ENCODE data around the gene VAV2.
A peak's percentile ranks its signal among the peaks of the same experiment; 100 is the strongest.

VAV2 gene

DNA sequence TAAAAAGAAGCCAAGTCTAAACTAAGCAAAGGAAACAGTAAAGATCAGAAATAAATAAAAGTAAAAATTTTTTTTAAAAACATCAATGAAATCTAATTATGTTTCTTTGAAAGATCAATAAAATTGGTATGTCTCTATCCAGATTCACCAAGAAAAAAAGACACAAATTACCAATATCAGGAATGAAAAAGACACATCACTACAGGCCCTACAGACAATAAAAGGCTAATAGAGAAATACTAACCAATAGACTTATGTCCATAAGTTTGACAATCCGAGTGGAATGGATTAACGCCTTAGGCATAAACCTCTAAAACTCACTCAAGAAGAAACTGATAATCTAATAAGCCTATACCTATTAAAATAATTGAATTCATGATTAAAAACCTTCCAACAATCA lies 45.5 kb upstream of the VAV2 start:
- H3K4me1 ChIP-seq (ENCODE audit: control extremely low read depth in 1 of 4, control insufficient read depth in 4 of 4, insufficient read depth in 4 of 4, low read length in 3 of 4): no peaks in the 10 kb centered on the region
- no peaks in the 10 kb centered on the region for H3K27me3 ChIP-seq (replicated peaks in 2 of 5; ENCODE audit: control insufficient read depth in 4 of 5, insufficient read depth in 5 of 5, low read length in 4 of 5)
- ChIA-PET CTCF (no interaction called here), POLR2A (no interaction called here)
- no CpG with 5 or more reads among the region's 2 CpGs for WGBS (ENCODE audit: insufficient coverage)
- H3K9me3 ChIP-seq (ENCODE audit: control extremely low read depth in 1 of 5, control insufficient read depth in 4 of 5, insufficient read depth in 2 of 5, low read depth in 1 of 5, low read length in 4 of 5): peaks cover 0 to 13% (median 8%) of the 10 kb centered on the region in 5 experiments
- no peak overlapping the region for H3K4me3 ChIP-seq (ENCODE audit: control insufficient read depth in 1 of 7, extremely low read depth in 1 of 7, insufficient read depth in 4 of 7, low read depth in 2 of 7, low read length in 6 of 7)
- H3K27ac ChIP-seq (ENCODE audit: insufficient read depth in 1 of 2, low read depth in 1 of 2, low read length in 2 of 2, poor library complexity in 1 of 2, severe bottlenecking in 2 of 2): no peak overlapping the region
- peaks cover 28 to 93% (median 68%) of the 10 kb centered on the region in 4 experiments for H3K36me3 ChIP-seq (ENCODE audit: control insufficient read depth in 4 of 4, insufficient read depth in 4 of 4, low read length in 3 of 4)
- peak in 1 of 3 donors; percentile 21 for DNase-seq

DNA sequence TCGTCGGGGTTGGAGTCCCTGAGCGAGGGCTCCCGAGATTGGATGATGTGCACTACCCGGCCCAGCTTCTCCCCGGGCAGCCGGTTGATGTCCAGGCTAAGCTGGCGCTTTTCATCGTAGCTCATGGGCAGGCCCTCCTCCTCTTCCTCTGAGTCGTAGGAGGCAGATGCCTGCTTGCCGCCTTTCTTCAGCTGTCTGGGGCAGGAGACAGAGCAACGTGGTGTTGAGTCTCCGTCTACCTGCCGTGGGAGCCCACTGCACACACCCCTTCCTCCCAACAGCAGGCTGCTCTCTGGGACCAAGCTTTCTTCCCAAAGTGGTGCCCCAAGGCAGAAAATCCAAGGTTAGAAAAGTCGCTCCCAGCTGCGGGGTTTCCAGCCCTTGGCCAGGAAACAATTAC lies 44.0 kb upstream of the VAV2 start:
- Histone ChIP-seq H3K27me3 (replicated peaks in 2 of 5; ENCODE audit: control insufficient read depth in 4 of 5, insufficient read depth in 5 of 5, low read length in 4 of 5) (no peaks in the 10 kb centered on the region), H3K27ac (ENCODE audit: insufficient read depth in 1 of 2, low read depth in 1 of 2, low read length in 2 of 2, poor library complexity in 1 of 2, severe bottlenecking in 2 of 2) (no peak overlapping the region), H3K36me3 (ENCODE audit: control insufficient read depth in 4 of 4, insufficient read depth in 4 of 4, low read length in 3 of 4) (peaks cover 28 to 94% (median 68%) of the 10 kb centered on the region in 4 experiments), H3K4me1 (ENCODE audit: control extremely low read depth in 1 of 4, control insufficient read depth in 4 of 4, insufficient read depth in 4 of 4, low read length in 3 of 4) (no peaks in the 10 kb centered on the region), H3K4me3 (ENCODE audit: control insufficient read depth in 1 of 7, extremely low read depth in 1 of 7, insufficient read depth in 4 of 7, low read depth in 2 of 7, low read length in 6 of 7) (no peak overlapping the region), H3K9me3 (ENCODE audit: control extremely low read depth in 1 of 5, control insufficient read depth in 4 of 5, insufficient read depth in 2 of 5, low read depth in 1 of 5, low read length in 4 of 5) (peaks cover 0 to 13% (median 8%) of the 10 kb centered on the region in 5 experiments)
- 91% methylated on average over 11 of the region's 16 CpGs for WGBS (ENCODE audit: insufficient coverage)
- no peak for DNase-seq
- ChIA-PET POLR2A (no interaction called here), CTCF (no interaction called here)

DNA sequence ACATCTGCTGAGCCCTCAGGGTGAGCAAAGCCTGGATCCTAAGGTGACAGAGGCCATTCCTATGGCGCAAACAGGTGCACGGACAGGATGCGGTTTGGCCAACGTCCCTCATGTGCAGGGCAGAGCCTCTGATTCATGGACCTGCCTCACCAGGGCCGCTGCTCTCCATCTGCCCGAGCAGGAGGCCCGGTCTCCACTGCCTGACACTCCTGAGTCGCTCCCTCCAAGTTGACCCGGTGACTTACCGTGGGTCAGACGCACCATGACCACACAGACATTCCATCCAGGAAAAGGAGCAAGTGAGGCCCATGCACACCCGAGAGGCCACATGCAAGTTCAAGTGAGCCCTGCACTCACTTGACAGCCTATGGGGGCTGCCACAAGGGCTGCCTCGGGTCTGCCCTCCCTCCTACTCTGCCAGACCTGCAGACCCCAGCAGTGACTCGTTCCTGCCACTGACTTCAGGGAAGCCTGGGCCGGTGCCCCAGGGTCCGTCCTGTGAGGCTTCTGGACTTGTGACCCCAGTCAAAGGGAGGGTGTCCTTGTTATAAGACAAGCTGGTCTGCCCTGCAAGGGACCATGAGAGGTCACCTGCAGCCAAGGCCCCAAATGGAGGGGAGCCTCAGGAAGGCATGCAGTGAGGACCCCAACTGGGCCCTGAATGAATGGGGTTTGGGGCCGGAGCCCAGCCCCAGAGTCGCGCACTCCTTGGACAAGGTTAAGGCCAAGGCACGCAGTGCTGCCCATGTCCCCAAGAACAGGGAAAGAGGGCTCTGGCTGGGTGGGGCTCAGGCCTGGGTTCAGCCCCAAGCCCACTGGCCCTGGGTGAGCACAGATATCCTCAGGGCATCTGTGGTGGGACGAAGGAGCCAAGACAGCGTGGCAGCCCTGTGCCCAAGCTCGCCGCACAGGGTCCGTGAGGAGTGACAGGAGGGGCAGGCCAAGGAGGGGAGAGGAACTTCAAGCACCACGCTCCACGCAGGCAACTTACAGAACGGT lies 43.2 kb upstream of the VAV2 start:
- Histone ChIP-seq H3K4me3 (ENCODE audit: control insufficient read depth in 1 of 7, extremely low read depth in 1 of 7, insufficient read depth in 4 of 7, low read depth in 2 of 7, low read length in 6 of 7) (no peak overlapping the region), H3K36me3 (ENCODE audit: control insufficient read depth in 4 of 4, insufficient read depth in 4 of 4, low read length in 3 of 4) (peaks cover 26 to 93% (median 68%) of the 10 kb centered on the region in 4 experiments), H3K27ac (ENCODE audit: insufficient read depth in 1 of 2, low read depth in 1 of 2, low read length in 2 of 2, poor library complexity in 1 of 2, severe bottlenecking in 2 of 2) (no peak overlapping the region), H3K9me3 (ENCODE audit: control extremely low read depth in 1 of 5, control insufficient read depth in 4 of 5, insufficient read depth in 2 of 5, low read depth in 1 of 5, low read length in 4 of 5) (peaks cover 0 to 13% (median 8%) of the 10 kb centered on the region in 5 experiments), H3K27me3 (replicated peaks in 2 of 5; ENCODE audit: control insufficient read depth in 4 of 5, insufficient read depth in 5 of 5, low read length in 4 of 5) (no peaks in the 10 kb centered on the region), H3K4me1 (ENCODE audit: control extremely low read depth in 1 of 4, control insufficient read depth in 4 of 4, insufficient read depth in 4 of 4, low read length in 3 of 4) (no peaks in the 10 kb centered on the region)
- ChIA-PET POLR2A (no interaction called here), CTCF (interaction anchor here (1.4 kb wide), 1 partner anchor 8 kb away, joined by 6 read pairs; no protein-coding TSS in a partner anchor)
- 96% methylated on average over 24 of the region's 28 CpGs for WGBS (ENCODE audit: insufficient coverage)
- DNase-seq: no peak

DNA sequence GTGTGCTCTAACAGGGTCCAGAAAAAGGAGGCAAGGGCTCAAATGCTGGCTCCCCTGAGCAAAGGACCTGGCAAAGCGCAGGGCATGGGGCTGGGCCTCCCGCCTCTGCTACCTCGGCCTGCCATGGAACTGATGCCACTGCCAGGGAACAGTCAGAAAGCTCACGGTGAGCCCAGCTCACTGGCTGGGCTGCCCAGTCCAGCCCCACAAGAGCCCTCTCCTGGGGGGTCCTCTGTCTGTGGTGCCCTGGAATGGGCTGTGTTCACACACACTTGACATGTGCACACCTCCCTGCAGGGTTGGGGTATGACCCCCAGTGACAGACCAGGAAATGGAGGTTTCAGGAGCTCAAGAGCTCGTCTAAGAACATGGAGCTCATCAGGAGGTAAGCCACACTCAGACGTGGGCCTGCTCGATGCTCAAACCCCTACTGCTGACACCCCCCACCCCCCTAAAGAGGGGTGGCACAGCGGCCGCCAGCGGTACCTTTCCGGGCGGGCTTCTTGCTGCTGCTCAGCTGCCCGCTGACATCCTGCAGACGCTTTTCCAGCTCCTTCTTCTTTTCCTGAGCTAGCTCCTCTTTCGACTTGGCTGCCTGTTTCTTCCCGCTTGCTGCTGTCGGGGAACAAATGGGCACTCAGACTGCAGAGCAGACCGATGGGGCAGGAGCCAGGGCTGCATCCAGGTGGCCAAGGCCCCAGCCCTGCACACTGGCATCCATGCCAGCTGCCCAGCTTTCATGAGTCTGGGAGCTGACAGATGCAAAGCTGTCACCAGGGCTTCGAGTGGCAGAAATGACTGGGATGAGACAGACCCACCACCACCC lies 42.3 kb upstream of the VAV2 start:
- DNase-seq: no peak
- Histone ChIP-seq H3K4me1 (ENCODE audit: control extremely low read depth in 1 of 4, control insufficient read depth in 4 of 4, insufficient read depth in 4 of 4, low read length in 3 of 4) (no peaks in the 10 kb centered on the region), H3K27ac (ENCODE audit: insufficient read depth in 1 of 2, low read depth in 1 of 2, low read length in 2 of 2, poor library complexity in 1 of 2, severe bottlenecking in 2 of 2) (no peak overlapping the region), H3K27me3 (replicated peaks in 2 of 5; ENCODE audit: control insufficient read depth in 4 of 5, insufficient read depth in 5 of 5, low read length in 4 of 5) (no peaks in the 10 kb centered on the region), H3K9me3 (ENCODE audit: control extremely low read depth in 1 of 5, control insufficient read depth in 4 of 5, insufficient read depth in 2 of 5, low read depth in 1 of 5, low read length in 4 of 5) (peaks cover 0 to 11% (median 7%) of the 10 kb centered on the region in 5 experiments), H3K4me3 (ENCODE audit: control insufficient read depth in 1 of 7, extremely low read depth in 1 of 7, insufficient read depth in 4 of 7, low read depth in 2 of 7, low read length in 6 of 7) (no peak overlapping the region), H3K36me3 (ENCODE audit: control insufficient read depth in 4 of 4, insufficient read depth in 4 of 4, low read length in 3 of 4) (peaks cover 26 to 90% (median 63%) of the 10 kb centered on the region in 4 experiments)
- ChIA-PET CTCF (interaction anchor here (1.4 kb wide), 1 partner anchor 9 kb away, joined by 6 read pairs; no protein-coding TSS in a partner anchor), POLR2A (no interaction called here)
- WGBS (ENCODE audit: insufficient coverage): 95% methylated on average over 18 of the region's 19 CpGs

DNA sequence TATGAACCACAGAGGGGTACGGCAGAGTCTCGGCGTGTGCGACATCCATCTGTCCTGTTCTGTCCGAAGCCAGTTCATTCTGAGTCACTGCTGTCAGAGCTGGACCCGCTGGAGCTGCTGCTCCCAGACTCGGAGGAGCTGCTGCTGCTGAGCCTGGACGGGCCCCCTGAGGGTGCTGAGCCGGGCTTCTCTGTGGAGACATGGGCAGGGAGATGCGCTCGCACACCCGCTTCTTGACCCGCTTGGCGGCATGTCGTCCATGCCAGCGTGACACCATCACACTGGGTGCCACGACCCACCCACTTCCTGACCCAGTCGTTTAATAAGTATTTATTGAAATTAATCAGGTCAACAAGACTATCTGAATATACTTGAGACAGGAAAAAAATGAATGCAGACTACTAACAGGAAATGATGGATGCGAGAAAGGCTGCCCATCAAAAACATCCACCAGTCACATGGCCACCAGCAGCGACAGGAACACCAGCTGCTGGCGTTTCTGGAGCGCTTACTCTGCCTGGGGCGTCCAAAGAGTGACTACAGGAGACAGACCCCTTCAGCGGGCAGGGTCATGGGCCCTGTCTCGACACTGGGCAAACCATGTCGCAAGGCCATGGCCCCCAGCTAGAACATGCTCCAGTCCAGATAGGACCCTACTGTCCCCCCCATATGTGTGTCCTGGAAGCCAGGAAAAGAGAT lies 41.5 kb upstream of the VAV2 start:
- CTCF ChIA-PET: interaction anchor here (1.4 kb wide), 1 partner anchor 10 kb away, joined by 6 read pairs; no protein-coding TSS in a partner anchor
- Histone ChIP-seq H3K9me3 (ENCODE audit: control extremely low read depth in 1 of 5, control insufficient read depth in 4 of 5, insufficient read depth in 2 of 5, low read depth in 1 of 5, low read length in 4 of 5) (peaks cover 0 to 5% (median 2%) of the 10 kb centered on the region in 5 experiments), H3K27ac (ENCODE audit: insufficient read depth in 1 of 2, low read depth in 1 of 2, low read length in 2 of 2, poor library complexity in 1 of 2, severe bottlenecking in 2 of 2) (no peak overlapping the region), H3K4me1 (ENCODE audit: control extremely low read depth in 1 of 4, control insufficient read depth in 4 of 4, insufficient read depth in 4 of 4, low read length in 3 of 4) (no peaks in the 10 kb centered on the region), H3K4me3 (ENCODE audit: control insufficient read depth in 1 of 7, extremely low read depth in 1 of 7, insufficient read depth in 4 of 7, low read depth in 2 of 7, low read length in 6 of 7) (no peak overlapping the region), H3K27me3 (replicated peaks in 2 of 5; ENCODE audit: control insufficient read depth in 4 of 5, insufficient read depth in 5 of 5, low read length in 4 of 5) (no peaks in the 10 kb centered on the region), H3K36me3 (ENCODE audit: control insufficient read depth in 4 of 4, insufficient read depth in 4 of 4, low read length in 3 of 4) (peaks cover 23 to 90% (median 60%) of the 10 kb centered on the region in 4 experiments)
- POLR2A ChIA-PET: no interaction called here
- WGBS (ENCODE audit: insufficient coverage): 97% methylated on average over 16 of the region's 26 CpGs
- no peak for DNase-seq

DNA sequence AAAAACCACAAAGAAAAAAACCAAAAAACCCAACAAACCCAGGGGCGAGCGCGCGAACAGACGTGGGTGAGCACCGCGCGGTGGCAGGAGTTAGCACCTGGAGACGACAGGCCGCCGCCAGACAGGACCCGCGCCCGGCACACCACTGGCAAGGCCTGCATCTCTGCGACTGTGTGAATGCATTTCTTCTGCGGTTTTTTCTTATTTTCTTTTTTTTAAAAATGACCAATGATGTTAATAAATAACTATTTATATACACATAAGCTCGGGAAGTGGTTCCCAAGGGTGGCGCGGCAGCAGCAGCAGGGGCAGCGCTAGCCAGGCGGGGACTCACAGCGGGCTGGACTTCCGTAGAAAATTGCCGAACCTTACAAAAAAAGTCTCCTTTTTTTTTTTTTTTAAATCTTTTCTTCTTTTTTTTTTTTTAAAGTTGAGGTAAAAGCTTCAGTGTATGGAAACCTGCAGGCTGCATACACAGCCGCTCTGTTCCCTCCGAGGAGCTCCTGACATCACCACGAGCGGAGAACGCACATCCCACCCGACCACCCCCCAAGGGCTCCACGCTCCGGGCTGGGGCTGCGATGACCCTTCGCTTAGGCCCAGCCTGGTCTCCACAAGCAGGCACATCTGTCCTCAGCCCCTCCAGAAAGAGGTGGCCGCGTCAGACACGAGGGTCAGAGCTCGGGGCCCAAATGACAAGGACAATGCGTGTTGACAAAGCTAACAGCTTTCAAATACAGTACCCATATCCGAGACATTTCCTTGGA lies 40.5 kb upstream of the VAV2 start:
- Histone ChIP-seq H3K36me3 (ENCODE audit: control insufficient read depth in 4 of 4, insufficient read depth in 4 of 4, low read length in 3 of 4) (peaks cover 19 to 87% (median 59%) of the 10 kb centered on the region in 4 experiments), H3K27ac (ENCODE audit: insufficient read depth in 1 of 2, low read depth in 1 of 2, low read length in 2 of 2, poor library complexity in 1 of 2, severe bottlenecking in 2 of 2) (no peak overlapping the region), H3K9me3 (ENCODE audit: control extremely low read depth in 1 of 5, control insufficient read depth in 4 of 5, insufficient read depth in 2 of 5, low read depth in 1 of 5, low read length in 4 of 5) (no peaks in the 10 kb centered on the region), H3K27me3 (replicated peaks in 2 of 5; ENCODE audit: control insufficient read depth in 4 of 5, insufficient read depth in 5 of 5, low read length in 4 of 5) (no peaks in the 10 kb centered on the region), H3K4me1 (ENCODE audit: control extremely low read depth in 1 of 4, control insufficient read depth in 4 of 4, insufficient read depth in 4 of 4, low read length in 3 of 4) (no peaks in the 10 kb centered on the region), H3K4me3 (ENCODE audit: control insufficient read depth in 1 of 7, extremely low read depth in 1 of 7, insufficient read depth in 4 of 7, low read depth in 2 of 7, low read length in 6 of 7) (peak overlapping the region in 1 of 7 experiments; percentile 2)
- 91% methylated on average over 20 of the region's 40 CpGs for WGBS (ENCODE audit: insufficient coverage)
- DNase-seq: no peak
- CTCF ChIA-PET: no interaction called here
- POLR2A ChIA-PET: no interaction called here

Data from common myeloid progenitor, CD34-positive (primary cell).